ENCODE results near the gene C1QTNF3.

- TF ChIP-seq, protein P1, sequence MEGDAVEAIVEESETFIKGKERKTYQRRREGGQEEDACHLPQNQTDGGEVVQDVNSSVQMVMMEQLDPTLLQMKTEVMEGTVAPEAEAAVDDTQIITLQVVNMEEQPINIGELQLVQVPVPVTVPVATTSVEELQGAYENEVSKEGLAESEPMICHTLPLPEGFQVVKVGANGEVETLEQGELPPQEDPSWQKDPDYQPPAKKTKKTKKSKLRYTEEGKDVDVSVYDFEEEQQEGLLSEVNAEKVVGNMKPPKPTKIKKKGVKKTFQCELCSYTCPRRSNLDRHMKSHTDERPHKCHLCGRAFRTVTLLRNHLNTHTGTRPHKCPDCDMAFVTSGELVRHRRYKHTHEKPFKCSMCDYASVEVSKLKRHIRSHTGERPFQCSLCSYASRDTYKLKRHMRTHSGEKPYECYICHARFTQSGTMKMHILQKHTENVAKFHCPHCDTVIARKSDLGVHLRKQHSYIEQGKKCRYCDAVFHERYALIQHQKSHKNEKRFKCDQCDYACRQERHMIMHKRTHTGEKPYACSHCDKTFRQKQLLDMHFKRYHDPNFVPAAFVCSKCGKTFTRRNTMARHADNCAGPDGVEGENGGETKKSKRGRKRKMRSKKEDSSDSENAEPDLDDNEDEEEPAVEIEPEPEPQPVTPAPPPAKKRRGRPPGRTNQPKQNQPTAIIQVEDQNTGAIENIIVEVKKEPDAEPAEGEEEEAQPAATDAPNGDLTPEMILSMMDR (IDR thresholded peaks at IDR 0.05; ENCODE audit: low read depth, low read length, poor library complexity, severe bottlenecking), result no peak
- no peak for TF ChIP-seq EZH2phosphoT487 (IDR thresholded peaks at IDR 0.05; ENCODE audit: borderline replicate concordance, low read length)
These were observed 28.4 kb downstream of the C1QTNF3 start for GRCh38 chr5:34014626-34015025.

Measured in DOHH2 (cell line).